GM19240 (cell line): ENCODE results near the gene PKD2L1.
A peak's percentile ranks its signal among the peaks of the same experiment; 100 is the strongest.
"Not testable (repeated sequence)": the region's sequence is repeated elsewhere in the genome, so short reads cannot be mapped to it uniquely, and the experiment has no call there.

Source experiments
- DNase-seq: peaks from one replicate; pipeline ENCODE4 v3.0.0; 2011; ENCODE audit warnings: low spot score; ENCODE audit not compliant: insufficient read length

The PKD2L1 gene

GRCh38 chr10:100330079-100330478, at the start of gene PKD2L1:
Gene PKD2L1, minus strand, starts transcription at chr10:100330228. Its CDS starts 125 bp downstream, at chr10:100330103.
- no peak for DNase-seq

- no peak for DNase-seq
Measured at GRCh38 chr10:100377830-100378229, 47.8 kb upstream of the PKD2L1 start.

- not testable (repeated sequence) for DNase-seq
Measured at GRCh38 chr10:100376656-100377055, 46.6 kb upstream of the PKD2L1 start.

GRCh38 chr10:100374677-100375353, 44.8 kb upstream of the PKD2L1 start:
- not testable (repeated sequence) for DNase-seq

- DNase-seq, result no peak
Measured at GRCh38 chr10:100374200-100374655, 44.2 kb upstream of the PKD2L1 start.

GRCh38 chr10:100373298-100374199, 43.5 kb upstream of the PKD2L1 start:
- DNase-seq, result peak; percentile 86

GRCh38 chr10:100372415-100373297, 42.6 kb upstream of the PKD2L1 start:
- DNase-seq, result no peak

GRCh38 chr10:100371482-100372027, 41.5 kb upstream of the PKD2L1 start:
- DNase-seq, result no peak

GRCh38 chr10:100370714-100371481, 40.9 kb upstream of the PKD2L1 start:
- DNase-seq, result no peak

- DNase-seq, result no peak
Measured at GRCh38 chr10:100368721-100369120, 38.7 kb upstream of the PKD2L1 start.

GRCh38 chr10:100364735-100365391, 34.8 kb upstream of the PKD2L1 start:
- no peak for DNase-seq

GRCh38 chr10:100364175-100364574, 34.1 kb upstream of the PKD2L1 start:
- DNase-seq, result no peak

GRCh38 chr10:100362570-100363496, 32.8 kb upstream of the PKD2L1 start:
- DNase-seq, result no peak

GRCh38 chr10:100360234-100360633, 30.2 kb upstream of the PKD2L1 start:
- DNase-seq, result no peak

GRCh38 chr10:100359529-100360150, 29.6 kb upstream of the PKD2L1 start:
- no peak for DNase-seq

GRCh38 chr10:100359030-100359432, 29.0 kb upstream of the PKD2L1 start:
- no peak for DNase-seq

GRCh38 chr10:100357059-100357858, 27.2 kb upstream of the PKD2L1 start:
- DNase-seq, result no peak
